T-cell (primary cell): ENCODE measurements around the gene ARL17B. TPM values are rescaled to one million over a fixed set of nuclear protein-coding genes. Genes with fewer than 3 reads are reported as not detected.
"Not testable (repeated sequence)": the region's sequence is repeated elsewhere in the genome, so short reads cannot be mapped to it uniquely, and the experiment has no call there.

Experiments used
- ATAC-seq, 4 experiments: fragments of 200-7000 bp in 3 of 4; fragments of 150-1000 bp in 1 of 4; cut with Tn5 transposase; replicated peaks in 1 of 4; 1 replicate in 3 of 4; 2 replicates in 1 of 4; pipeline ENCODE4 v1.10.0; 2021; ENCODE audit warnings: moderate library complexity in 3 of 4, mild to moderate bottlenecking in 2 of 4, moderate number of reproducible peaks in 1 of 4
- CTCF ChIA-PET, 2 donors: fragments of 300-600 bp; sonication (Branson Sonifier 250); formaldehyde crosslinking; loops; one replicate each; lab custom pipeline; 2022; ENCODE audit warnings: antibody characterized with exemption in 2 of 2; lab: Charles Lee
- POLR2A ChIA-PET, 2 donors: fragments of 300-600 bp; sonication (Branson Sonifier 250); formaldehyde crosslinking; loops; one replicate each; lab custom pipeline; 2022; ENCODE audit warnings: antibody characterized with exemption in 2 of 2; lab: Charles Lee
- DNase-seq, 35 experiments: peaks; one replicate each; pipeline versions ENCODE4 v3.0.0 to v3.0.0-alpha.2; 2013 to 2023
- H3K27ac ChIP-seq: one replicate; pipeline ENCODE4 v1.5.1; 2013; ENCODE audit warnings: low read length
- H3K27me3 ChIP-seq, 2 experiments: replicated peaks in 1 of 2; 1 replicate in 1 of 2; 2 replicates in 1 of 2; pipeline versions ENCODE4 v1.6.1 to v1.7.0; 2013; ENCODE audit warnings: low read length in 1 of 2, mixed read lengths in 1 of 2; ENCODE audit not compliant: control insufficient read depth in 2 of 2, insufficient read depth in 2 of 2; ENCODE audit errors: extremely low read depth in 1 of 2
- H3K36me3 ChIP-seq, 2 donors: 1 replicate in 1 of 2; 2 replicates in 1 of 2; pipeline versions ENCODE4 v1.6.1 to v1.7.0; 2013; ENCODE audit warnings: low read length in 1 of 2; ENCODE audit not compliant: control insufficient read depth in 2 of 2, insufficient read depth in 1 of 2; ENCODE audit errors: extremely low read depth in 1 of 2
- H3K4me1 ChIP-seq, 2 experiments: 1 replicate in 1 of 2; 2 replicates in 1 of 2; pipeline versions ENCODE4 v1.6.1 to v1.7.0; 2013; ENCODE audit warnings: low read length in 2 of 2, mixed read lengths in 1 of 2; ENCODE audit not compliant: insufficient read depth in 2 of 2, control insufficient read depth in 1 of 2; ENCODE audit errors: extremely low read depth in 1 of 2
- H3K4me3 ChIP-seq, 2 donors: 1 replicate in 1 of 2; 2 replicates in 1 of 2; pipeline versions ENCODE4 v1.5.1 to v1.7.0; 2013; ENCODE audit warnings: mild to moderate bottlenecking in 2 of 2, low read length in 1 of 2, moderate library complexity in 1 of 2; ENCODE audit not compliant: control insufficient read depth in 1 of 2; ENCODE audit errors: extremely low read depth in 1 of 2
- H3K9me3 ChIP-seq: 2 replicates; pipeline ENCODE4 v1.7.0; 2013
- H3K27ac Mint-ChIP-seq, 2 donors: one replicate each; pipeline ENCODE4 v1.8.0; 2020 to 2021; ENCODE audit warnings: mild to moderate bottlenecking in 2 of 2, mixed read lengths in 2 of 2
- H3K27me3 Mint-ChIP-seq, 2 donors: one replicate each; pipeline ENCODE4 v1.8.0; 2021 to 2022; ENCODE audit warnings: mixed read lengths in 2 of 2
- H3K36me3 Mint-ChIP-seq: one replicate; pipeline ENCODE4 v1.8.0; 2021; ENCODE audit warnings: mixed read lengths
- H3K4me1 Mint-ChIP-seq, 3 donors: one replicate each; pipeline ENCODE4 v1.8.0; 2020 to 2022; ENCODE audit warnings: mixed read lengths in 3 of 3, mild to moderate bottlenecking in 1 of 3
- H3K4me3 Mint-ChIP-seq, 3 donors: one replicate each; pipeline ENCODE4 v1.8.0; 2020 to 2022; ENCODE audit warnings: mild to moderate bottlenecking in 3 of 3, mixed read lengths in 3 of 3, moderate library complexity in 3 of 3
- H3K9me3 Mint-ChIP-seq, 3 donors: one replicate each; pipeline ENCODE4 v1.8.0; 2020 to 2022; ENCODE audit warnings: mixed read lengths in 3 of 3
- WGBS: methylation state at CpG from one replicate; pipeline ENCODE4 v1.1.5; 2013; ENCODE audit warnings: missing lambda C conversion rate; ENCODE audit not compliant: insufficient coverage; 5-methylcytosine and 5-hydroxymethylcytosine counted together
- total RNA-seq, 35 experiments: library from RNA in 6 of 35; stranded (reverse) in 6 of 35; fragments of 120-200 nt in 1 of 35; gene quantifications; one replicate each; pipeline versions ENCODE4 v1.2.1 to v1.2.4 and lab custom pipeline; 2013 to 2026

Gene ARL17B
- total RNA-seq, 5 donors from 2014 or later (not counting 1 experiment from before 2014, with no cell fraction given): 16.6 to 49.2 (median 30.4) TPM

DNA sequence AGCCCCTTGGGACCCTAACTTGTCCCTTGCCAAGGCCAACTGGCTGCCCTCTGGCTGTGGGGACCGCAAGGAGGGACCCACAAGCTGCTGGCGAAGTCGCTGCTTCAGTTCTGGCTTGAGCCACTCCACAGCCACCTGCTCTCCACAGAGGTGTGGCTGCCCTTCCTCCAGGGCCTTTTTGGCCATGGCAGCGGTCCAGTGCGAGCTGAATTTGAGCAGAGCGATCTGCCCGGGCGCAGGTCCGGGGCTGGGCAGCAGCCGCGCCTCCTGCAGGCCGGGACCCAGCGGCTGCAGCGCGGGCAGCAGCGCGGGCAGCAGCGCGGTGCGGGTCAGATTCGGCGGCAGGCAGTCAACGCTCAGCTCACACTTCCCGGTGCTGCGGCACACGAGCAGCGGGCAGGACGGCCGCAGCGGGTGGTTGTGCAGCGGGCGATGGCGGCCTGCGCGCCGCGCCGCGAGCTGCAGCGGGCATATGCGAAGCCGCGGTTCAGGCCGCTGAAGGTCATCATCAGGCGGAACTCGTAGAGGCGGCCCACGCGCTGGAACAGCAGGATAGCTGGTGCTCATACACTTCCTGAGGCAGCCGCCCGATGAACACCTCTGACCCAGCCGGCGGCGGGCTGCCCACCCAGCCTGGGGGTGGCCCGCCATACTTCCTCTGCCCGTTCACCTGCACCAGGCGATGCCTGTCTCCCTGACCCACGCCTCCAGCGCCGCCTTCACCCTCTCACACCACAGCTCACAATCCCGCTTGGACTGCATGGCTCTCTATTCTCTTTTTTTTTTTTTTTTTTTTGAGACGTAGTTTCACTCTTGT is 101.5 kb downstream of the ARL17B start:
- not testable (repeated sequence) for H3K27ac Mint-ChIP-seq
- peaks cover 15 to 23% (median 19%) of the 10 kb centered on the region in 3 donors for H3K4me1 Mint-ChIP-seq

DNA sequence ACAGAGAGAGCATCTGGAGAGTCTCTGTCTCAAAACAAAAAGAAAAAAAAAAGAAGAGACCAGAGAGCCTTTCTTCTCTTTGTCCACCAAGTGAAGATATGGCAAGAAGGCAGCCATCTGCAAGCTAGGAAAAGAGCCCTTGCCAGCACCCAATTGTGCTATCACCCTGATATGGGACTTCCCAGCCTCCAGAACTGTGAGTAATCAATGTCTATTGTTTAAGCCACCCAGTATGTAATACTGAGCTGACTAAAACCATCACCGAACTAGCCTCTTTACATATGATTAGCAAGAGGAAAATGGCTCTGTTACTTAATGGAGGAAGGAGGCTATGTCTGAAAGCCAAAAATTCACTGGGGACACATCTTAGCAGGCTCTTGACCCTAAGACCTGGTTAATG is 105.2 kb downstream of the ARL17B start:
- H3K4me3 Mint-ChIP-seq, H3K27me3 ChIP-seq, H3K27ac ChIP-seq, H3K4me1 Mint-ChIP-seq, H3K27me3 Mint-ChIP-seq, DNase-seq, ATAC-seq, H3K36me3 Mint-ChIP-seq, H3K9me3 ChIP-seq, H3K4me1 ChIP-seq, POLR2A ChIA-PET, H3K27ac Mint-ChIP-seq, H3K9me3 Mint-ChIP-seq, H3K36me3 ChIP-seq, H3K4me3 ChIP-seq: not testable (repeated sequence)
- WGBS: no CpG with 5 or more reads among the region's 1 CpG
- CTCF ChIA-PET: interaction anchor here in 1 of 2 donors (1.1 kb wide), 1 partner anchor 667 kb away, joined by 4 read pairs; no protein-coding TSS in a partner anchor

More for the DNA sequence above, 101.5 kb downstream of the ARL17B start:
- H3K27me3 Mint-ChIP-seq, H3K9me3 Mint-ChIP-seq, H3K27ac ChIP-seq, H3K36me3 ChIP-seq, H3K9me3 ChIP-seq, H3K36me3 Mint-ChIP-seq, H3K27me3 ChIP-seq: not testable (repeated sequence)
- ChIA-PET CTCF (interaction anchor here in 1 of 2 donors (0.6 kb wide), 1 partner anchor 509 kb away, joined by 3 read pairs; no protein-coding TSS in a partner anchor), POLR2A (interaction anchor here in 1 of 2 donors (0.7 kb wide), 1 partner anchor 674 kb away, joined by 15 read pairs; no protein-coding TSS in a partner anchor)
- H3K4me3 Mint-ChIP-seq: peak overlapping the region; percentile 79 to 84 (median 83)
- DNase-seq (peak in 1 of 35 experiments; percentile 20), ATAC-seq (peak; percentile 56 to 75 (median 66))
- peak overlapping the region in 1 of 2 donors; percentile 43 for H3K4me3 ChIP-seq
- peaks cover 10 to 19% of the 10 kb centered on the region in 2 experiments for H3K4me1 ChIP-seq
- 5% methylated on average over 16 of the region's 62 CpGs for WGBS

DNA sequence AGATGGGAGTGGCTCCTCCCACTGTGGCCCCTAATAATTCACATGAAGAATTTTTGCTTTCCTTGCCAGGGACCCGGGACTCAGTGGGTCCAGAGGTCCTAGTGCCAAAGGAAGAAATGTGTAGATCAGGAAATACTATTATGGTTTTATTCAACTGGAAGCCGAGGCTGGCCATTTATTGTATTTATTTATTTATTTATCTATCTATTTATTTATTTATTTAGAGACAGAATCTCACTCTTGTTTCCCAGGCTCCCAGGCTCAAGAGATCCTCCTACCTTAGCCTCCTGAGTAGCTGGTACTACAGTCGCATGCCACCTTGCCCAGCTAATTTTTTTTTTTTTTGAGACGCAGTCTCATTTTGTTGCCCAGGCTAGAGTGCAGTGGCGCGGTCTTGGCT is 107.4 kb downstream of the ARL17B start:
- ChIA-PET POLR2A (interaction anchor here in 1 of 2 donors (0.6 kb wide), 1 partner anchor 317 kb away, joined by 3 read pairs; no protein-coding TSS in a partner anchor), CTCF (interaction anchor here (0.6 kb wide), 2 partner anchors 20 to 195 kb away, joined by 4 to 7 read pairs; no protein-coding TSS in a partner anchor)
- not testable (repeated sequence) for H3K9me3 ChIP-seq, H3K4me3 ChIP-seq, DNase-seq, H3K36me3 ChIP-seq, H3K4me3 Mint-ChIP-seq, H3K27me3 ChIP-seq, ATAC-seq, H3K27me3 Mint-ChIP-seq, H3K36me3 Mint-ChIP-seq, H3K27ac ChIP-seq, H3K4me1 ChIP-seq, H3K27ac Mint-ChIP-seq, H3K9me3 Mint-ChIP-seq, H3K4me1 Mint-ChIP-seq
- WGBS: no CpG with 5 or more reads among the region's 6 CpGs

DNA sequence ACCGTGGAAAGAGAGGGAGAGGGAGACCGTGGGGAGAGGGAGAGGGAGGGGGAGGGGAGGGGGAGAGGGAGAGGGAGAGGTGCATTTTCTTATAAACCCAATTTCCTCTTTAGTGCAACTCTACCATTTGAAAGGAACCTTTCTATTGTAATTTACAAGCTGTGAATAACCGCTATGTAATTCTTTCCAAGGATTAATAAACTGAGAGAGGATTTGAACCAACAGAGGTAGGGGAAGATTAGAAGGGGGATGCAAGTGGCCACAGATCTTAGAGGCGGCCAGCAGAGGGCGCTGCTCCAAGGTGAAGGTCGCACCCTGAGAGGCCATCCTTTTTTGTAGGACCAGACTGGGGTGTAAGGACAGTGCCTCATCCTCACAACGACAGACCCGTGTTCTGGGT is 107.8 kb downstream of the ARL17B start:
- not testable (repeated sequence) for H3K4me3 Mint-ChIP-seq, H3K36me3 ChIP-seq, H3K9me3 Mint-ChIP-seq, H3K4me1 ChIP-seq, H3K36me3 Mint-ChIP-seq, H3K27ac Mint-ChIP-seq, H3K27ac ChIP-seq, H3K27me3 ChIP-seq, H3K27me3 Mint-ChIP-seq, H3K4me1 Mint-ChIP-seq, H3K9me3 ChIP-seq, H3K4me3 ChIP-seq
- ATAC-seq: peak; percentile 87 to 97 (median 94)
- ChIA-PET POLR2A (interaction anchor here in 1 of 2 donors (0.6 kb wide), 1 partner anchor 316 kb away, joined by 3 read pairs; no protein-coding TSS in a partner anchor), CTCF (interaction anchor here (0.6 kb wide), 2 partner anchors 20 to 194 kb away, joined by 4 to 7 read pairs; no protein-coding TSS in a partner anchor)
- peak; percentile 34 to 86 (median 70) for DNase-seq
- no CpG with 5 or more reads among the region's 8 CpGs for WGBS

DNA sequence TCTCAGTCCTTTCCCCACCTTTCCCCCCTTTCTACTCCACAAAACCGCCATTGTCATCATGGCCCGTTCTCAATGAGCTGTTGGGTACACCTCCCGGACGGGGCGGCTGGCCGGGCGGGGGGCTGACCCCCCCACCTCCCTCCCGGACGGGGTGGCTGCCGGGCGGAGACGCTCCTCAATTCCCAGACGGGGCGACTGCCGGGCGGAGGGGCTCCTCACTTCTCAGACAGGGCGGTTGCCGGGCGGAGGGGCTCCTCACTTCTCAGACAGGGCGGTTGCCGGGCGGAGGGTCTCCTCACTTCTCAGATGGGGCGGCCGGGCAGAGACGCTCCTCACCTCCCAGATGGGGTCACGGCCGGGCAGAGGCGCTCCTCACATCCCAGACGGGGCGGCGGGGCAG is 108.8 kb downstream of the ARL17B start:
- H3K27ac Mint-ChIP-seq, CTCF ChIA-PET: not testable (repeated sequence)
- WGBS: 94% methylated on average over 6 of the region's 31 CpGs

DNA sequence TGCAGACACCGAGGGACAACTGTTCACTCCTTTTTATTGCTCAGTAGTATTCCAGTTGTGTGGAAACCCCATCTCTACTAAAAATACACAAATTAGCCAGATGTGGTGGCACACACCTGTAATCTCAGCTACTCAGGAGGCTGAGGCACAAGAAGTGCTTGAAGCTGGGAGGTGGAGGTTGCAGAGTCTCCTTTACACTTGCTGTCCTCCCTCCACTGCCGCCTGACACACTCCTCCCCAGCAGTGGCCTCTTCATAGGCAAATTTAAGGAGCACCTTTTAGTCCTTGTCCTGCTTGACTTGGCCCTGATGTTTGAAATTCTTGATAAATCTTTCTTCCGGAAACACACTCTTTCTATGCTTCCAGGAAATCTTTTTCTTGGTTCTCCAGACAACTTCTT is 112.4 kb downstream of the ARL17B start:
- H3K27me3 Mint-ChIP-seq, POLR2A ChIA-PET, H3K27ac ChIP-seq, H3K9me3 Mint-ChIP-seq, ATAC-seq, H3K4me3 Mint-ChIP-seq, H3K36me3 ChIP-seq, H3K36me3 Mint-ChIP-seq, H3K27me3 ChIP-seq, H3K4me1 Mint-ChIP-seq, H3K9me3 ChIP-seq, DNase-seq, H3K4me1 ChIP-seq, H3K4me3 ChIP-seq, CTCF ChIA-PET, H3K27ac Mint-ChIP-seq: not testable (repeated sequence)
- WGBS: 100% methylated on average over 1 of the region's 3 CpGs

More for the DNA sequence above, 108.8 kb downstream of the ARL17B start:
- H3K27me3 ChIP-seq, H3K4me3 Mint-ChIP-seq, H3K36me3 Mint-ChIP-seq, H3K27ac ChIP-seq, POLR2A ChIA-PET, H3K27me3 Mint-ChIP-seq, H3K4me3 ChIP-seq, H3K4me1 Mint-ChIP-seq, H3K9me3 Mint-ChIP-seq, H3K9me3 ChIP-seq, H3K4me1 ChIP-seq, H3K36me3 ChIP-seq, DNase-seq, ATAC-seq: not testable (repeated sequence)
